ENCODE measurements around the gene PLEKHH2. TPM values are rescaled to one million over a fixed set of nuclear protein-coding genes. Genes with fewer than 3 reads are reported as not detected.
"Not testable (repeated sequence)": the region's sequence is repeated elsewhere in the genome, so short reads cannot be mapped to it uniquely, and the experiment has no call there.

The PLEKHH2 gene
- total and polyA plus RNA-seq, 11 donors = 0.10 to 6.5 (median 1.2) TPM

DNA sequence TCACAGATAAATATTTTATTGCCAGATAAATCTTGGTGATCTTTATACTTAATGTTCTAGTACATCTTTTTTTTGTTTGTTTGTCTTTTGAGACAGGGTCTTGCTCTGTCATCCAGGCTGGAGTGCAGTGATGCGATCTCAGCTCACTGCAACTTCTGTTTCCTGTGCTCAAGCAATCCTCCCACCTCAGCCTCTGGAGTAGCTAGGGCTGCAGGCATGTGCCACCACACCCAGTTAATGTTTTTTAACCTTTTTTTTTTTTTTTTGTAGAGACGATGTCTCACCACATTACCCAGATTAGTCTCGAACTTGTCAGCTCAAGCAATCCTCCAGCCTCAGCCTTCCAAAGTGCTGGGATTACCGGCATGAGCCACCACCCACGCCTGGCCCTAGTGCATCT is 48.3 kb downstream of the PLEKHH2 start:
- TF ChIP-seq, protein P1, sequence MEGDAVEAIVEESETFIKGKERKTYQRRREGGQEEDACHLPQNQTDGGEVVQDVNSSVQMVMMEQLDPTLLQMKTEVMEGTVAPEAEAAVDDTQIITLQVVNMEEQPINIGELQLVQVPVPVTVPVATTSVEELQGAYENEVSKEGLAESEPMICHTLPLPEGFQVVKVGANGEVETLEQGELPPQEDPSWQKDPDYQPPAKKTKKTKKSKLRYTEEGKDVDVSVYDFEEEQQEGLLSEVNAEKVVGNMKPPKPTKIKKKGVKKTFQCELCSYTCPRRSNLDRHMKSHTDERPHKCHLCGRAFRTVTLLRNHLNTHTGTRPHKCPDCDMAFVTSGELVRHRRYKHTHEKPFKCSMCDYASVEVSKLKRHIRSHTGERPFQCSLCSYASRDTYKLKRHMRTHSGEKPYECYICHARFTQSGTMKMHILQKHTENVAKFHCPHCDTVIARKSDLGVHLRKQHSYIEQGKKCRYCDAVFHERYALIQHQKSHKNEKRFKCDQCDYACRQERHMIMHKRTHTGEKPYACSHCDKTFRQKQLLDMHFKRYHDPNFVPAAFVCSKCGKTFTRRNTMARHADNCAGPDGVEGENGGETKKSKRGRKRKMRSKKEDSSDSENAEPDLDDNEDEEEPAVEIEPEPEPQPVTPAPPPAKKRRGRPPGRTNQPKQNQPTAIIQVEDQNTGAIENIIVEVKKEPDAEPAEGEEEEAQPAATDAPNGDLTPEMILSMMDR (IDR thresholded peaks at IDR 0.05) = no peak
- no peak for TF ChIP-seq POLR2A (IDR thresholded peaks at IDR 0.05)
- intact Hi-C loops (cut with DNase I) = no loop called here

DNA sequence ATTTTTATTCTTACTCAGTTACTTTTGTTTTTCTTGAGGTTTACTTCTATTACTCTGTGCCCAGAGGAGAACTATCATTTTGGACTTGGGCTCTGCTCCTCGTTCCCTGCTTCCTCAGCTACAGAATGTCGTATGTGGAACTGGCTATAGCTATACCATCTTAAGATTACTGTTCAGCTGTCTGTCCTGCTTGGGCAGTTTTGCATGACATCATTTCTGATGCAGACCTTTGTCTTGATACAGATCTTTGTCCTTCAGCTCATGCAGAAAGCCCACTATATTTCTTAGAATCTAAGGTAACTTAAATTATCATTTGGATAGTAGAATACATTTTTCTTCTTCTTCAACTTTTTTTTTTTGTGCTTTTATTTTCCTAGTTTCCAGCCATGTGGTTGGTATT is 52.9 kb downstream of the PLEKHH2 start:
- intact Hi-C loops (cut with DNase I) = no loop called here
- Histone ChIP-seq H3K4me1 (no peaks in the 10 kb centered on the region), H3K9me3 (no peaks in the 10 kb centered on the region), H3K36me3 (no peaks in the 10 kb centered on the region), H3K4me3 (no peak overlapping the region), H3K27me3 (no peaks in the 10 kb centered on the region), H3K27ac (no peak overlapping the region)
- no peak for ATAC-seq
- DNase-seq = no peak
- WGBS, 4 donors = 69 to 82% (median 75%) methylated on average over 2 of the region's 2 CpGs
- TF ChIP-seq, protein P1 (IDR thresholded peaks at IDR 0.05) = no peak
- TF ChIP-seq POLR2A (IDR thresholded peaks at IDR 0.05) = no peak

More for the DNA sequence above, 48.3 kb downstream of the PLEKHH2 start:
- no peaks in the 10 kb centered on the region for H3K9me3 ChIP-seq
- no peak for DNase-seq
- no peak overlapping the region for H3K4me3 ChIP-seq
- 58 to 70% (median 67%) methylated on average over 5 of the region's 5 CpGs for WGBS, 4 donors
- no peak overlapping the region for H3K27ac ChIP-seq
- peaks cover 0 to 3% (median 0%) of the 10 kb centered on the region in 9 donors for H3K36me3 ChIP-seq
- no peaks in the 10 kb centered on the region for H3K4me1 ChIP-seq
- ATAC-seq = no peak
- H3K27me3 ChIP-seq = no peaks in the 10 kb centered on the region

DNA sequence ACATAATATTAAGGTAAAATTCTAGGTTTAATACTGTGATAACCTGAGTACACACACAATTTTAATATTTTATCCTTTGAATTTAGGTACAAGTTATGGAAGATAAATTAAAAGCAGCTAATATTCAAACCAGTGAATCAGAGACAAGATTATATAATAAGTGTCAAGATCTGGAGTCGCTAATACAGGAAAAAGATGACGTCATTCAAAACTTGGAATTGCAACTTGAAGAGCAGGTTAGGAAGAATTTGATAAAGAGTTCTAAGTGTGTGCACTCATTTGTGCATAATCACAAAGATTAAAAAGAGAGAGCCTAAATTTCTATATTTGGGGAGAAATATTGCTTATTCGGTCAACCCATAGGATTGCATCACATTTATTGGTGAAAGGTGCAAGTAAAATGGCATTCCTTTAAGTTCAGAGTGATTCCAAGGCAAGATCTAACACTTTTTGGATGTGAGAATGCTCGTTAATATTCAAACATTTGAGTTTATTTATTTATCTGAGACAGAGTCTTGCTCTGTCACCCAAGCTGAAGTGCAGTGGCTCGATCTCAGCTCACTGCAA is 55.5 kb downstream of the PLEKHH2 start:
- intact Hi-C loops (cut with DNase I) = no loop called here
- TF ChIP-seq, protein P1 (IDR thresholded peaks at IDR 0.05) = no peak
- TF ChIP-seq POLR2A (IDR thresholded peaks at IDR 0.05) = no peak
- WGBS, 4 donors = 80 to 89% (median 82%) methylated on average over 5 of the region's 5 CpGs
- H3K4me3 ChIP-seq = no peak overlapping the region
- H3K36me3 ChIP-seq = peaks cover 0 to 3% (median 0%) of the 10 kb centered on the region in 9 donors
- no peaks in the 10 kb centered on the region for H3K9me3 ChIP-seq
- H3K27ac ChIP-seq = no peak overlapping the region
- DNase-seq (no peak), ATAC-seq (no peak)
- H3K27me3 ChIP-seq = no peaks in the 10 kb centered on the region
- no peaks in the 10 kb centered on the region for H3K4me1 ChIP-seq

DNA sequence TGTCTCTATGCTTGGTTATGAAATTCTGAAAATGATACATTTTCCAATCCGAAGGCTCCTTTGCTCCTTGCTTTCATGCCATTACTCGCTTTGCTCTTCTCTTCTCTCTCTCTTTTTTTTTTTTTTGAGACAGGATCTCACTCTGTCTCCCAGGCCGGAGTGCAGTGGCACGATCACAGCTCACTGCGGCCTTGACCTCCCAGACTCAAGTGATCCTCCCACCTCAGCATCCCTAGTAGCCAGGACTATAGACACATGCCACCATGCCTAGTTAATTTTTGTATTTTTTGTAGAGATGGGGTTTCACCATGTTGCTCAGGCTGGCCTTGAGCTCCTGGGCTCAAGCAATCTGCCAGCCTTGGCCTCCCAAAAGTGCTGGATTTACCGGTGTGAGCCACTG is 61.1 kb downstream of the PLEKHH2 start:
- ATAC-seq; H3K36me3 ChIP-seq; DNase-seq; H3K9me3 ChIP-seq; H3K4me3 ChIP-seq; H3K27ac ChIP-seq; H3K27me3 ChIP-seq; H3K4me1 ChIP-seq; intact Hi-C loops (cut with DNase I): not testable (repeated sequence)
- 90 to 92% (median 91%) methylated on average over 6 of the region's 6 CpGs for WGBS, 4 donors

DNA sequence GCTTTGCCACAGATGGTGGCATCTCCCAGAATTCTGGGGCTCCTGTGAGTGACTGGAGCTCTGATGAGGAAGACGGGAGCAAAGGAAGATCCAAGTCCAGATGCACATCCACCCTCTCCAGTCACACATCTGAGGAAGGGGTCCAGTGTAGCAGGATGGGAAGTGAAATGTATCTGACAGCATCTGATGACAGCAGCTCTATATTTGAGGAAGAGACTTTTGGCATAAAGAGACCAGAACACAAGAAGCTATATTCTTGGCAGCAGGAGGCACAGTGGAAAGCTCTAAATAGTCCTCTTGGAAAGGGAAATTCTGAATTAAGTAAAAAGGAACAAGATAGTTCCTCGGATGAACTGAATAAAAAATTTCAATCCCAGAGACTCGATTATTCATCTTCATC is 62.7 kb downstream of the PLEKHH2 start:
- no peak for TF ChIP-seq POLR2A (IDR thresholded peaks at IDR 0.05)
- TF ChIP-seq, protein P1 (IDR thresholded peaks at IDR 0.05) = no peak
- H3K36me3 ChIP-seq = peaks cover 0 to 3% (median 0%) of the 10 kb centered on the region in 9 donors
- H3K4me3 ChIP-seq = no peak overlapping the region
- no peak for ATAC-seq
- H3K4me1 ChIP-seq = peaks cover 0 to 10% (median 0%) of the 10 kb centered on the region in 12 donors
- WGBS, 4 donors = 68 to 78% (median 70%) methylated on average over 3 of the region's 3 CpGs
- DNase-seq = no peak
- no peaks in the 10 kb centered on the region for H3K9me3 ChIP-seq
- peaks cover 0 to 8% (median 0%) of the 10 kb centered on the region in 9 donors for H3K27me3 ChIP-seq
- intact Hi-C loops (cut with DNase I) = no loop called here
- H3K27ac ChIP-seq = peak overlapping the region in 1 of 12 donors; percentile 3
